ENCODE results near the gene SRP72.
"Not testable (repeated sequence)": the region's sequence is repeated elsewhere in the genome, so short reads cannot be mapped to it uniquely, and the experiment has no call there.

The SRP72 gene

GRCh38 chr4:56467284-56468096, at the start of gene SRP72:
Gene SRP72, plus strand, starts transcription at chr4:56467617. Its CDS starts 19 bp downstream, at chr4:56467636.
- DNase-seq (ENCODE audit: low read depth), result peak; percentile 81

GRCh38 chr4:56424176-56424575, 43.2 kb upstream of the SRP72 start:
- DNase-seq (ENCODE audit: low read depth), result no peak

- peak; percentile 38 for DNase-seq (ENCODE audit: low read depth)
These were observed 42.5 kb upstream of the SRP72 start for GRCh38 chr4:56424697-56425514.

GRCh38 chr4:56425518-56425917, 41.9 kb upstream of the SRP72 start:
- DNase-seq (ENCODE audit: low read depth), result no peak

- DNase-seq (ENCODE audit: low read depth), result no peak
These were observed 41.1 kb upstream of the SRP72 start for GRCh38 chr4:56426273-56426672.

GRCh38 chr4:56427179-56427578, 40.2 kb upstream of the SRP72 start:
- DNase-seq (ENCODE audit: low read depth), result no peak

GRCh38 chr4:56430203-56430602, 37.2 kb upstream of the SRP72 start:
- DNase-seq (ENCODE audit: low read depth), result no peak

- no peak for DNase-seq (ENCODE audit: low read depth)
These were observed 34.1 kb upstream of the SRP72 start for GRCh38 chr4:56433280-56433679.

- DNase-seq (ENCODE audit: low read depth), result no peak
These were observed 32.7 kb upstream of the SRP72 start for GRCh38 chr4:56434599-56435139.

GRCh38 chr4:56435140-56435926, 32.1 kb upstream of the SRP72 start, which contains the start of gene PPAT:
Gene PPAT, minus strand, starts transcription at chr4:56435615. Its CDS starts 138 bp downstream, at chr4:56435477.
- peak; percentile 97 for DNase-seq (ENCODE audit: low read depth)

GRCh38 chr4:56438766-56439165, 28.7 kb upstream of the SRP72 start:
- DNase-seq (ENCODE audit: low read depth), result no peak

GRCh38 chr4:56440983-56441382, 26.4 kb upstream of the SRP72 start:
- no peak for DNase-seq (ENCODE audit: low read depth)

- DNase-seq (ENCODE audit: low read depth), result no peak
These were observed 22.7 kb upstream of the SRP72 start for GRCh38 chr4:56444719-56445118.

GRCh38 chr4:56445699-56446098, 21.7 kb upstream of the SRP72 start:
- DNase-seq (ENCODE audit: low read depth), result no peak

GRCh38 chr4:56448301-56448700, 19.1 kb upstream of the SRP72 start:
- no peak for DNase-seq (ENCODE audit: low read depth)

GRCh38 chr4:56449475-56449874, 17.9 kb upstream of the SRP72 start:
- not testable (repeated sequence) for DNase-seq (ENCODE audit: low read depth)

- DNase-seq (ENCODE audit: low read depth), result no peak
These were observed 17.1 kb upstream of the SRP72 start for GRCh38 chr4:56450342-56450741.

- no peak for DNase-seq (ENCODE audit: low read depth)
These were observed 7.3 kb upstream of the SRP72 start for GRCh38 chr4:56460085-56460484.

GRCh38 chr4:56462157-56462556, 5.3 kb upstream of the SRP72 start:
- no peak for DNase-seq (ENCODE audit: low read depth)

- DNase-seq (ENCODE audit: low read depth), result no peak
These were observed 3.7 kb upstream of the SRP72 start for GRCh38 chr4:56463711-56464110.

- no peak for DNase-seq (ENCODE audit: low read depth)
These were observed 2.8 kb upstream of the SRP72 start for GRCh38 chr4:56464581-56464980.

All from stimulated activated CD8-positive, alpha-beta memory T cell treated with anti-CD3 and anti-CD28 coated beads, Interleukin-12 subunit alpha, Interleukin-12 subunit beta, amount 100 ng/mL, for 1 hour (primary cell).